AG04449 (cell line): ENCODE measurements around the gene KIAA1191.
"Not testable (repeated sequence)": the region's sequence is repeated elsewhere in the genome, so short reads cannot be mapped to it uniquely, and the experiment has no call there.

ENCODE experiments used
- CTCF ChIA-PET: fragments of 350-600 bp; formaldehyde crosslinking; extraction: SDS; loops from one replicate; lab custom pipeline; 2021; ENCODE audit warnings: antibody characterized with exemption; lab: Yijun Ruan, JAX
- POLR2A ChIA-PET: fragments of 400-600, 350-600 bp; formaldehyde crosslinking; extraction: SDS; loops from one replicate; lab custom pipeline; 2020; ENCODE audit warnings: antibody characterized with exemption, inconsistent platforms; lab: Yijun Ruan, JAX
- DNase-seq: peaks from one replicate; pipeline ENCODE4 v3.0.0-alpha.2; 2010; ENCODE audit warnings: low read depth, low spot score
- H3K4me3 ChIP-seq: 2 replicates; pipeline ENCODE4 v1.5.1; 2011; ENCODE audit warnings: low read depth, mild to moderate bottlenecking, control low read depth, low read length
- CTCF ChIP-seq: IDR thresholded peaks from one replicate; pipeline ENCODE4 v1.5.1; 2011; ENCODE audit warnings: mild to moderate bottlenecking, moderate library complexity, low read length, control low read depth, inconsistent platforms; ENCODE audit not compliant: insufficient read depth; ENCODE audit errors: missing control alignments

Gene KIAA1191, protein sequence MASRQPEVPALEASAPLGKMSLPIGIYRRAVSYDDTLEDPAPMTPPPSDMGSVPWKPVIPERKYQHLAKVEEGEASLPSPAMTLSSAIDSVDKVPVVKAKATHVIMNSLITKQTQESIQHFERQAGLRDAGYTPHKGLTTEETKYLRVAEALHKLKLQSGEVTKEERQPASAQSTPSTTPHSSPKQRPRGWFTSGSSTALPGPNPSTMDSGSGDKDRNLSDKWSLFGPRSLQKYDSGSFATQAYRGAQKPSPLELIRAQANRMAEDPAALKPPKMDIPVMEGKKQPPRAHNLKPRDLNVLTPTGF

GRCh38 chr5:176361437-176362232 lies at the start of gene KIAA1191:
TSS of gene KIAA1191 (minus strand) at chr5:176361764. CDS start at chr5:176359508, 2,256 bp downstream.
- ChIA-PET CTCF (interaction anchor here (1.0 to 1.8 kb wide), 2 partner anchors 10 to 632 kb away, joined by 4 to 7 read pairs; no protein-coding TSS in a partner anchor), POLR2A (interaction anchor here (0.6 to 1.1 kb wide), 3 partner anchors 10 to 140 kb away, joined by 3 to 5 read pairs (median 3); no protein-coding TSS in a partner anchor)
- peak; percentile 34 for DNase-seq
- H3K4me3 ChIP-seq: peak within 1 kb of the TSS; percentile 94
- TF ChIP-seq CTCF: peak; percentile 0

DNA sequence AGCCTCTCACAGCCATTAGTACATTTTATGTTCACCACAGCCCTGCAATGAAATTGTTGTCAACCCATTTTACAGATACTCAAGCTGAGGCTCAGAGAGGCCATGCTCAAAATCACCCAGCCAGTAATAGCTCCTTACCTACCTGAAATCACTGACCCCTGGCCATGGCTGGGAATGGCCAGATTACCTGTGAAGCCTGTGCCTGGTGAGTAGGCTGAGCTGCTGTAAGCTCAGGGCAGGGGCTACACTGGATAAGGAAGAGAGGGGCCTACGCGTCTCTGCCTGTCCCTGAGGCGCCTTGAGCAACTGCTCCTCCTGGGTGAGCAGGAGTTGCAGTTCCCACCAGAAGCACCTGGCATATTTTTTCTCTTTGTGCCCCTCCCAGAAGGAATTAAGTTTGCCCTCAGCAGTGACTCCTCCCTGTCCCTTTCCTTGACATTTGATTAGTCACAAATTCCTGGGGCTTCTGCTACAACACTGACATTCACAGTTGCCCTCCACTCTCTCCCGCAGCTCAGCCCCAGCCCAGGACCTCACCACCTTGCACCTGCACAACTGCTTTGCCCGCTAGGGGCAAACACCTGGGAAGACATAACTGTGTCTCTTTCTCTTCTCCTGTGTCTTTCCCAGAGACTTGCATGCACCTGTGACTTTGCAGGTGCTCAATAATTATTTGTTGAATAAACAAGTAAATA lies 49.1 kb upstream of the KIAA1191 start:
- no peak for DNase-seq
- POLR2A ChIA-PET: no interaction called here
- H3K4me3 ChIP-seq: no peak overlapping the region
- no peak for TF ChIP-seq CTCF
- CTCF ChIA-PET: interaction anchor here (1.0 to 1.7 kb wide), 3 partner anchors 37 to 248 kb away, joined by 3 to 6 read pairs (median 5); partner anchors contain the start of gene FAF2

DNA sequence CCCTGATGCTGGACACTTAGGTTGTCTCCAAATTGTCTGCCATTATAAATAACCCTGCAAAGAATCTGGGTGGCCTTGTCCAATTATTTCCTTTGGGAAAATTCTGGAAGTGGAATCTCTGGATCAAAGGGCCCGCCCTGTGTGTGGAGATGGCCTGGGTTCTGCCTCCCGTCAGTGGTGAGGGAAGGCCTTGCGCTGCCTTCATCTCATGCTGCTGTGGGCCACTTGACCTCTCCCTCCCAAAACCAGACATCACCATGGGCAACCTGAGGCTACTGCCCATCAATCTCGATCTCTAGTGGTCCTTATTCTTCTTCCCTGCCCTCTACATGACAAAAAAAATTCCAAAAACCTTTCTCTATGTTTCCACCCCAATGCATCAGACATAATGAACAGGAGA lies 48.2 kb upstream of the KIAA1191 start:
- CTCF ChIA-PET: interaction anchor here (1.0 to 1.7 kb wide), 3 partner anchors 38 to 249 kb away, joined by 3 to 6 read pairs (median 5); partner anchors contain the start of gene FAF2
- POLR2A ChIA-PET: interaction anchor here (0.6 kb wide), 1 partner anchor 899 kb away, joined by 3 read pairs; no protein-coding TSS in a partner anchor
- no peak overlapping the region for H3K4me3 ChIP-seq
- DNase-seq: no peak
- no peak for TF ChIP-seq CTCF

DNA sequence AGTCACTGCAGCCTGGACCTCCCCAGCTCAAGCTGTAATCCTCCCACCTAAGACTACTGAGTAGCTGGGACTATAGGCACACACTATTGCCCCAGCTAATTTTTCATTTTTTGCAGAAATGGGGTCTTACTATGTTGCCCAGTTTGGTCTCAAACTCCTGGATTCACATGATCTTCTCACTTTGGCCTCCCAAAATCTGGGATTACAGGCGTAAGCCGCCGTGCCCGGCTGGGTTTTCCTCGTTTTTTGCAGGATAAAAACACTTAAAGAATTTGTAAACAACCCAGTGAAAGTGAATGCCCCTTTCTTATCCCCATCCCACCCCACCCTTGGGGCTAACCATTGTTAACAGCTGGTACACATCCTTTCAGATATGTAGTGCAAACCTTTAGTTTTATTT lies 47.0 kb upstream of the KIAA1191 start:
- ChIA-PET CTCF (interaction anchor here (5.2 kb wide), 1 partner anchor 8 kb away, joined by 26 read pairs; the partner anchor contains the start of gene CLTB), POLR2A (no interaction called here)
- no peak for TF ChIP-seq CTCF
- DNase-seq: no peak
- H3K4me3 ChIP-seq: no peak overlapping the region

GRCh38 chr5:176408252-176408573 lies 46.6 kb upstream of the KIAA1191 start:
- H3K4me3 ChIP-seq, DNase-seq, POLR2A ChIA-PET: not testable (repeated sequence)
- CTCF ChIA-PET: interaction anchor here (0.8 to 5.2 kb wide), 2 partner anchors 8 to 38 kb away, joined by 3 to 26 read pairs; partner anchors contain the start of gene CLTB
